GM19397 (cell line): Measurements from ENCODE around the gene CNOT8.

Experiments
- ATAC-seq: cut with Tn5 transposase; IDR thresholded peaks from one replicate; pipeline ENCODE4 v1.9.1; 2021; ENCODE audit warnings: mild to moderate bottlenecking, moderate library complexity; ENCODE audit not compliant: unreplicated experiment

Gene CNOT8

DNA sequence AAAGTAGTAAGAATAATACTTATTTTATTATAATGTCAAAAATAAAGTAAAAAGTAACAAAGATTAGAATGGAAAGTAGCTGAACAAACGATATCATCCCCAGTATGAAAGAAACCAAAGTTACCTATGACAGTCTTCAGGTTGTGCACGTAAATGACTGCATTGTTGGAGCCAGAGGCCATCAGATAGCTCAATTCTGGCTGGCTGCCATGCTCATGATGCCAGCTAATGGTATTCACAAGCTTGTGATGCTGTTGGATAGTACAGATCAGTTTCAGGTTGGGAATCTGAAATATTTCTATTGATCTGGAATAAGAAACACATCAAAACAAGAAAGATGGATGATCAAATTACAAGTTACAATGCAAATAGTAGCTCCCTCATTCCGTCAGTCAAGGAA lies 58.4 kb downstream of the CNOT8 start:
- no peak for ATAC-seq

DNA sequence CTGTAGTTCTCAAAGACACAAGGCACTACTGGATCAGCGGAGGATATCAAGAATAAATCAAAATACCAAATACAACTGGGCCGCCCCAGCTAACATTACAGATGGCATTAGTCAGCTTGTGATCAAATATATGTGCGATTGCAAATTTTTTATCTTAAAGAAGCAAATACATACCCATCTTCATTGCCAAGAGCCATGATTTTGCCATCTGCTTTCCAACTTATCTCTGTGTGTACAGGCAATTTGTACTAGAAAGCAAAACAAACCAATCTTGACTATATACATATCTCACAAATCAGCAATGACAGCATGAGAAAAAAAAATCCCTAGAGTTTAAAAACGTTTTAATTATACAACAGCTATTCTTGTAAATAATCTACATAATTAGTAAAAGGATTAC lies 59.3 kb downstream of the CNOT8 start:
- no peak for ATAC-seq

GRCh38 chr5:154923441-154924430 lies 65.3 kb downstream of the CNOT8 start:
- no peak for ATAC-seq
